Putamen (tissue), 1 donor: ENCODE measurements around the gene ABI3BP.

Source experiments
- DNase-seq: peaks from one replicate; pipeline ENCODE4 v3.0.0-alpha.2; 2016; ENCODE audit warnings: low spot score

Gene ABI3BP

GRCh38 chr3:100941041-100941440 is 52.2 kb downstream of the ABI3BP start:
- DNase-seq, result no peak

GRCh38 chr3:100936931-100937330 is 56.3 kb downstream of the ABI3BP start:
- DNase-seq, result no peak

GRCh38 chr3:100932491-100932890 is 60.7 kb downstream of the ABI3BP start:
- DNase-seq, result no peak

GRCh38 chr3:100928638-100929428 is 64.4 kb downstream of the ABI3BP start:
- DNase-seq, result no peak

GRCh38 chr3:100927775-100928174 is 65.4 kb downstream of the ABI3BP start:
- no peak for DNase-seq

GRCh38 chr3:100915706-100916495 is 77.3 kb downstream of the ABI3BP start:
- DNase-seq, result no peak

- DNase-seq, result no peak
Measured at GRCh38 chr3:100913870-100914648, 79.2 kb downstream of the ABI3BP start.

GRCh38 chr3:100912976-100913545 is 80.2 kb downstream of the ABI3BP start:
- no peak for DNase-seq

- no peak for DNase-seq
Measured at GRCh38 chr3:100912571-100912970, 80.7 kb downstream of the ABI3BP start.

- no peak for DNase-seq
Measured at GRCh38 chr3:100911956-100912355, 81.3 kb downstream of the ABI3BP start.

- no peak for DNase-seq
Measured at GRCh38 chr3:100910986-100911385, 82.2 kb downstream of the ABI3BP start.

- DNase-seq, result no peak
Measured at GRCh38 chr3:100902572-100902971, 90.6 kb downstream of the ABI3BP start.

- DNase-seq, result no peak
Measured at GRCh38 chr3:100900671-100901335, 92.4 kb downstream of the ABI3BP start.

- no peak for DNase-seq
Measured at GRCh38 chr3:100899440-100900091, 93.7 kb downstream of the ABI3BP start.

- no peak for DNase-seq
Measured at GRCh38 chr3:100898681-100899080, 94.5 kb downstream of the ABI3BP start.

- DNase-seq, result no peak
Measured at GRCh38 chr3:100896994-100897393, 96.2 kb downstream of the ABI3BP start.

- no peak for DNase-seq
Measured at GRCh38 chr3:100893590-100893989, 99.6 kb downstream of the ABI3BP start.

- peak; percentile 26 for DNase-seq
Measured at GRCh38 chr3:100893108-100893507, 100.1 kb downstream of the ABI3BP start.

- no peak for DNase-seq
Measured at GRCh38 chr3:100891827-100892226, 101.4 kb downstream of the ABI3BP start.

GRCh38 chr3:100891033-100891432 is 102.2 kb downstream of the ABI3BP start:
- DNase-seq, result no peak

GRCh38 chr3:100888881-100889280 is 104.3 kb downstream of the ABI3BP start:
- no peak for DNase-seq
